NCI-H1930 (cell line): ENCODE measurements around the gene BFSP2.
"Not testable (repeated sequence)": the region's sequence is repeated elsewhere in the genome, so short reads cannot be mapped to it uniquely, and the experiment has no call there.

ENCODE experiments used
- DNase-seq, 2 experiments: peaks; one replicate each; lab custom pipeline; 2025; lab: John Stamatoyannopoulos, UW

BFSP2 gene

GRCh38 chr3:133521946-133522345 is 122.1 kb downstream of the BFSP2 start:
- DNase-seq, result no peak

GRCh38 chr3:133523758-133524157 is 123.9 kb downstream of the BFSP2 start:
- not testable (repeated sequence) for DNase-seq
